GM19468 (cell line): ENCODE results near the gene RNF145.
A peak's percentile ranks its signal among the peaks of the same experiment; 100 is the strongest.

Source experiments
- ATAC-seq: cut with Tn5 transposase; IDR thresholded peaks from one replicate; pipeline ENCODE4 v1.9.1; 2021; ENCODE audit warnings: mild to moderate bottlenecking, moderate library complexity, moderate number of reproducible peaks; ENCODE audit not compliant: unreplicated experiment; ENCODE audit errors: extremely low read depth

The RNF145 gene

GRCh38 chr5:159218595-159219023 is 9.3 kb upstream of the RNF145 start:
- ATAC-seq = no peak

GRCh38 chr5:159217236-159217635 is 7.9 kb upstream of the RNF145 start:
- ATAC-seq = no peak

GRCh38 chr5:159216454-159216853 is 7.1 kb upstream of the RNF145 start:
- ATAC-seq = no peak

GRCh38 chr5:159215886-159216285 is 6.5 kb upstream of the RNF145 start:
- no peak for ATAC-seq

- no peak for ATAC-seq
Measured at GRCh38 chr5:159214486-159215271, 5.3 kb upstream of the RNF145 start.

- ATAC-seq = no peak
Measured at GRCh38 chr5:159212657-159213462, 3.5 kb upstream of the RNF145 start.

GRCh38 chr5:159211729-159212174 is 2.4 kb upstream of the RNF145 start:
- no peak for ATAC-seq

- ATAC-seq = no peak
Measured at GRCh38 chr5:159210846-159211245, 1.5 kb upstream of the RNF145 start.

GRCh38 chr5:159210210-159210661 is 883 bp upstream of the RNF145 start:
- no peak for ATAC-seq

GRCh38 chr5:159208514-159209437 is 577 bp downstream of the RNF145 start:
- no peak for ATAC-seq

GRCh38 chr5:159207686-159208513 is 1.5 kb downstream of the RNF145 start:
- peak; percentile 17 for ATAC-seq

GRCh38 chr5:159207222-159207685 is 2.1 kb downstream of the RNF145 start:
- ATAC-seq = no peak

- no peak for ATAC-seq
Measured at GRCh38 chr5:159206818-159207217, 2.5 kb downstream of the RNF145 start.

- no peak for ATAC-seq
Measured at GRCh38 chr5:159206368-159206767, 3.0 kb downstream of the RNF145 start.

- ATAC-seq = no peak
Measured at GRCh38 chr5:159203351-159203750, 6.0 kb downstream of the RNF145 start.

GRCh38 chr5:159202151-159202550 is 7.2 kb downstream of the RNF145 start:
- no peak for ATAC-seq

- ATAC-seq = no peak
Measured at GRCh38 chr5:159199780-159200179, 9.6 kb downstream of the RNF145 start.

GRCh38 chr5:159199225-159199624 is 10.1 kb downstream of the RNF145 start:
- no peak for ATAC-seq
